HG02623 (cell line): Measurements from ENCODE around the gene PAM.
A peak's percentile ranks its signal among the peaks of the same experiment; 100 is the strongest.

Experiments
- ATAC-seq: cut with Tn5 transposase; IDR thresholded peaks from one replicate; pipeline ENCODE4 v1.9.1; 2021; ENCODE audit warnings: moderate library complexity; ENCODE audit not compliant: unreplicated experiment

Gene PAM

GRCh38 chr5:102856389-102856777, 101.3 kb downstream of the PAM start:
- no peak for ATAC-seq

- no peak for ATAC-seq
These were observed 102.1 kb downstream of the PAM start for GRCh38 chr5:102857076-102857818.

DNA sequence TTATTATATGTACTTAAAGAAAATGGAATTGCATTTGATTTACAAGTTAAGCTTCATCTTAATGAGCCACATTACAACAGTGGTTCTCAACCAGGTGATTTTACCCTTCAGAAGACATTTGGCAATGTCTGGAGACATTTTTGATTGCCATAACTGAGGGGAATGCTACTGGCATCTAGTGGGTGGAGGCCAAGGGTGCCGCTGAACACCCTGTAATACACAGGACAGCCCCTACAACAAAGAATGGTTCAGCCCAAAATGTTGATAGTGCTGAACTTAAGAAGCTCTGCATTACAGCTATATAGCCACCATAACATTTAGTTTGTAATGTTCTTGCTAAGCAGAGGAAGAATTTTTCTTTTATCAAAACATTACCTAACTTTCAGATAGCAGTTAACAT, 103.1 kb downstream of the PAM start:
- no peak for ATAC-seq

DNA sequence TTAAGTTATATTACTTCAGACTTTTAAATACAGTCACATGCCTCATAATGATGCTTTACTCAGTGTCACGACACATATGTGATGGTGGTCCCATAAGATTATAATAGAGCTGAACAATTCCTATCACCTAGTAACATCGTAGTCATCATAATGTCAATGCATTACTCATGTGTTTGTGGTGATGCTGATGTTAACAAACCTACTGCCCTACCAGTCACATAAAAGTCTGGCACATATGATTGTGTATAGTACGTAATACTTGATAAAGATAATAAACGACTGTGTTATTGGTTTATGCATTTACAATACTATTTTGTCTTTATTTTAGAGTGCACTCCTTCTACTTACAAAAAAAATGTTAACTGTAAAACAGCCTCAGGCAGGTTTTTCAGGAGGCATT, 103.7 kb downstream of the PAM start:
- no peak for ATAC-seq

- no peak for ATAC-seq
These were observed 104.9 kb downstream of the PAM start for GRCh38 chr5:102860035-102860434.

- no peak for ATAC-seq
These were observed 108.0 kb downstream of the PAM start for GRCh38 chr5:102863058-102863457.

DNA sequence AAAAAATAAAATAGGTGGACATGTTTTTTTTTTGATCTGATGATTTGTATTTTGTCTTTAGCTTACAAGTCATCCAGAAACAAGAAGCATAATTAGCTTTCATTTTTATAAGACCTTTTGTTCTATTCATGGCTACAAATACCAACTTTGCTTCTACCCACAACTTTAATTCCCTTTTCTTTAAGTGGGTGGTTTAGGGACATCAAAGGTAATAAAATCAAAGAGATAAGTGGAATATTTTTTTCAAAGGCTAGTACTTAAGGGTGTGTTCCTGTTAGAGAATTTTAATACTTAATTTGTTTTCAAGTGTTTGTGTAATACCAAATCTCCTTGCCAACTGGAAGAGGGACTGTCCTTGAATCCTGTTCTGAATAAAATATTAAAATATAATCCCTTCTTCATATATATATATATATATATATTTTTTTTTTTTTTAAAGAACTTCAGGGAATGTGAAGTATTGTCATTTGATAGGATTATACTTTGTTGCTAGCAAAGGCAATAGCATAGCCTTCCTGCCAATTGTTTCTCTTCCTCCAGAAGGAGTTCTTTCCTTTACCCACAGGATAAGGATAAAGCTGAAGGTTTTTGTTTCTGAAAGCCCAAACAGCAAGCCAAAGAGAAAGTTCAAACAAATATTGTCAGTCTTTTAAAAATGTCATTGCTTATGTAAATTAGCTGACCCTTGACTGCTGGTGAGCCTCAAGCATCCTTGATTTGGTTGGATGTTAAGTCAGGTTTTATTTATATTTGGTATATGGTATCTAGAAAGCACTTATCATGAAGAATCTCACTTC, 108.9 kb downstream of the PAM start:
- no peak for ATAC-seq

DNA sequence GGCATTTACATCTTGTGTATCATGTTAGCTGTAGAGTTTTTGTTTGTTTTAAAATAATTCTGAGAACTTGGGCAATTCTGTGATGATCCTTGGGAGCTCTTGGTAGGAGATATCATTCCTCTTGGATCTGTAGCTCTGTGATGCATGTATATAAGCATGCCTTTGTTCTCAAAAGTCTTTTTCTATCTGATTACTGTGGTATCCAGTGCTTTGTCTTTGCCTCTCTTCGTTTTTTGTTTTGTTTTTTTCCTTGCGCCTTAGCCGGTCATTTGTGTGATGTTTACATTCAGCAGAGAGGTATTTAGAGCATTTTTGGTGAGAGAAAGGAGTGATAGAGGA, 110.0 kb downstream of the PAM start:
- ATAC-seq: no peak

DNA sequence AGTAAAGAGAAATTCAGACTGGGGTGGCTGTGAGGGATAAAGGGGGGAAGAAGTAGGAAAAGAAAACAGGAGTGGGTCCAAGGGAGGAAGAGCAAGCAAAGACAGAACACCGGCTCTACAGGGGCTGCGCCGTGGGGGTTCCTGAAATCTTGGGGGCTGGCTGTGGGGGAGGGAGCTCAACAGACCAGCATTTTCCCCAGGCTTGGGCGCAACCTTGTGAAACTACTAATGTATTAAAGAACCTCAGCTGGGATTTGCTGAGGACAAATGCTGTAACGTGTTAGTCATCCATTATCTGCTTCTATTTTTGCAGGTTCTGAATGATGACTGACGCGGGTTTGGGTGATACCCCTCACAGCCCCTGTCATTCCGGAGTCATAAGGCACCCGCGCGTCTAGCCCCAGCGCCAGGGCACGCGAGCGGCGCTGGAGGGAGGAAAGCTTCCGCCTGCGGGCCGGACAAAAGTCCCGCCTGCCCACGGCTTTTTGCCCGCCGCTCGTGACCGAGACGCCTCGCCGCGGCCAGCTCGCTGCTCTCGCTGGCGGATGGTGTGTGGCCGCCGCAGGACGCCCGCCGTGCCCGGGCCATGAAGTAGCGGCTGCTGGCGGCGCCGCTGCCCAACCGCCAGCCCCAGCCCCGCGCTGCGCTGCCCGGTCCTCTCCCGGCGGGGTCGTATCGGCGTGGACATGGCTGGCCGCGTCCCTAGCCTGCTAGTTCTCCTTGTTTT, 110.6 kb downstream of the PAM start:
- peak; percentile 74 for ATAC-seq

GRCh38 chr5:102866237-102866600, 111.1 kb downstream of the PAM start:
- no peak for ATAC-seq

GRCh38 chr5:102867992-102868662, 113.0 kb downstream of the PAM start:
- no peak for ATAC-seq

DNA sequence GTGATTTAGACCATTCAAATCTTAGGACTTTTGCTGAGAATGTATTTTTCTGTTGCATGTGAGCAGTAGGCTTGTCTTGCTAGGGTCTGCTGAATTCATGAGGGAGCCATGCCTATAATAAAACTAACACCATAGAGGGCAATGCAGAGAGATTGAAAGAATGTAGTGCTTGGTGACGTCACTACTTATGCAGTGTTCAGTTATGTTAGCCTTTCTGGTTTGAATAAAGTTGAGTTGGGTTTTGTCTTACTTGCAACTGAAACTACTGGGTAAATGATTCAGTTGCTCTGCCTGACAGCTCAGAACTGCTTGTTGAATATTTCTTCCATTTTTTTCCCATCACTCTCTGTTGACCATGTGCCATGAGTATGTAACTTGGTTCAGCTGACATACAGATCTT, 114.1 kb downstream of the PAM start:
- no peak for ATAC-seq

DNA sequence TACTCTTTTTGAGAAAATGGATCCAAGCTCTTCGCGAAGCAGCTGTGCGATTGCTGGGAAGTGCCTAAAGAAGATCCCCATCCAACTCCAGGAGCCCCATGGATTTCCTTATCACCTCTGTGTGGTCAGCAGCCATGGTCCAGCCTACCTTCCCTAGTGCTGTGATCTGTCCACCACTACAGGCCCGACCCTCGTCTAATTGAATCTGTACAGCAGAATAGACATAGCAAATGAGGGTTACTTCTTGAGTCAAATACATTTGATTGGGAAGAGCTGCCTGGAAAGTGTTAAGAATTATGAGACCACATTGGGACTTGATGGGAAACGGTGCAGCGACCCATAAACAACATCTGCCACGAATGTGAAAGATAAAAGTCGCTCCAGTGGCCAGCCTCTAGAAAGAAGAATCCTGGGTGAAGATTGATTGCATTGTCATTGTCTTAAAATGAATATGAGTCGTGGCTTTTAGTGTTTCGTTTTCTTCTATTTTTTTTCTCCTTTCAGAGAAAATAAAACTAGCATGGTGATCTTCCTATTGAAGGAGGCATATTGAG, 118.4 kb downstream of the PAM start:
- ATAC-seq: no peak

GRCh38 chr5:102874054-102874453, 118.9 kb downstream of the PAM start:
- ATAC-seq: no peak

DNA sequence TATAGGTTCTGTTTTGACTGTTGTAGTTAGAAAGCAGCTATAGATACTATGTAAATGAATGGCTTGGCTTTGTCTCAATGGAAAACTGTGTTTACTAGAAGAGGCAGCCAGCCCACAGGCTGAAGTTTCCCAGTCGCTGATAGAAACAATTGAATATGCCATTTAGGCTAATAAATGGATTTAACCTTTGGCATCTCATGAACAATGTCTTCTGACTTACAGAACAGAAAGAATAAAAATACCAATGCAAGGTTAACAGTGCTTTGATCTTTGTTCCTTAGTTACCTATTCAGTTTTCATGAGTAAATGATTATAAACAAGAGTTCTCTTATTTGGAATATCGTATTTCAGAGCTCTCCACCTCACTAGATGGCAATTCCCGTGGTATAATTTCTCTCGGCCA, 120.6 kb downstream of the PAM start:
- ATAC-seq: no peak

DNA sequence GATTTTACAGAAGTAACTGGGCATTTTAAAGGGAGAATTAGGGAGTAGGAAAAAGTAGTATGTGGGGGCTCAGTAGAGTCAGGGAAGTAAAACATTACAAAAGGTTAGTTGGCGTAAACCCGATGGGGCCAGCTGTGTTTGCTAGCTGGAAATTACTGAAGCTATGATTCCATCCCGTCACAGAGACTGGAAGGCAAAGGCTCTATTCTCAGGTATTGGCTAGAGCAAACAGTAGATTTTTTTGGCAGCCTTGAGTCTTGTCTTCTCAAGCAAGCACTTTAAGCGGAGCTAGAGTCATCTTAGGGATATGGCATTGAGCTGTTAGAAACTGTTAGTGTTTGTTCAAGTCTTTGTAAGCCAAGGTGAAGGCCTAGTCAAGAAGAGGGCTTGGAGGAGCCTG, 121.5 kb downstream of the PAM start:
- no peak for ATAC-seq

DNA sequence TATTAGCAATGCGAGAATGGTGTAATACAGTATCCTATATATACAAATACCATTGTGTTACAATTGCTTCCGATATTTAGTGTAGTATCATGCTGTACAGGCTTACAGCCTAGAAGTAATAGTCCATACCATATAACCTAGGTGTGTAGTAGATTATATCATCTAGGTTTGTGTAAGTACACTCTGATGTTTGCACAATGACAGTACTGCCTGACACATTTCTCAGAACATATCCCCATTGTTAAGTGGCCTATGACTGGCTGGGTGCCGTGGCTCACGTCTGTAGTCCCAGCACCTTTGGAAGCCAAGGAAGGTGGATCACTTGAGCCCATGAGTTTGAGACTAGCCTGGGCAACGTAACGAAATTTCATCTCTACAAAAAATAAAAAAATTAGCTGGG, 124.6 kb downstream of the PAM start:
- no peak for ATAC-seq

GRCh38 chr5:102886586-102886985, 131.5 kb downstream of the PAM start:
- ATAC-seq: no peak

DNA sequence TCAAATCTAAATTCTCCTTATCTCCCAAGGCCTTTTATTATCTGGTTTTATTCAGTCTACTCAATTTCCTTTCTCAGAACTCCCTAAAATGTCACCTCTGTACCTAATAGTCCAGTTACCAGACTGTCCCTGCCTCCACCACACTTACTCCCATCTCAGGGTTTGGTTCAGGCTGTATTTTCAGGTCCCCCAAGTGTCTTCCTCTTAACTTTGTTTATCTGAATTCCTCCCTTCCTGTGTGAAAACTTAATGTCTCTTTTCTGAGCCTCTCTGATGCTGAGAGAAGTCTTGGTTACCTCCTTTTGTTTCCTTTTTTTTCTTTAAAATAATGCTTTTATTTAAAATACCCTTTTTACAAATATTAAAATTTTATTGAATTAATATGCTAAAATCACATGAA, 133.4 kb downstream of the PAM start:
- ATAC-seq: no peak

DNA sequence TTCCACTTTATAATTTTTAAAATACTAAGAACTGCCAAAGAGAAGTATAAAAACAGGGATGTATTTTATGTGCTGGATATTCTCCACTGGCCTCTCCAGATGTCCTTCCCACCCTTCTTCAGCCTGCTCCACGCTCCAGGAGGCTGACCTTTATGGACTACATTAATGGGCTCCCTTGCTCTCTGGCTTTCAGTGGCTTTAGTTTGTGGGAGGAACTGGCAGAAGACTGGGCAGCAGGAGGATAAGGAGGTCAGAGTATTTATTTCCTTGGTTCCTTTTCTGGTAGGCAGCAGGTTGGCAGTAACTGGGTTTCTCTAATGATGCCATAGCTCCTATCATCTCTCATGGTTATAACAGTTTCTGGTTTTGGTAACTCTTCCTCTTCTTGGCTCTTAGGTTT, 133.9 kb downstream of the PAM start:
- no peak for ATAC-seq

GRCh38 chr5:102890133-102890532, 135.0 kb downstream of the PAM start:
- ATAC-seq: no peak
